Activated CD8-positive, alpha-beta T cell treated with anti-CD3 and anti-CD28 coated beads for 36 hours (primary cell): ENCODE data around the gene LRFN4. TPM values are rescaled to one million over a fixed set of nuclear protein-coding genes. Genes with fewer than 3 reads are reported as not detected.

ENCODE experiments used
- ATAC-seq: fragments of 200-7000 bp; cut with Tn5 transposase; one replicate; pipeline ENCODE4 v1.10.0; 2021; ENCODE audit warnings: mild to moderate bottlenecking, moderate library complexity
- CTCF ChIA-PET: fragments of 350-600 bp; sonication (Branson Sonifier 250); formaldehyde crosslinking; loops from one replicate; lab custom pipeline; 2021; ENCODE audit warnings: antibody characterized with exemption; lab: Charles Lee
- POLR2A ChIA-PET: fragments of 350-600 bp; sonication (Branson Sonifier 250); formaldehyde crosslinking; loops from one replicate; lab custom pipeline; 2021; ENCODE audit warnings: antibody characterized with exemption; lab: Charles Lee
- DNase-seq: peaks from one replicate; pipeline ENCODE4 v3.0.0-alpha.2; 2020
- H3K27ac Mint-ChIP-seq: one replicate; pipeline ENCODE4 v1.8.0; 2021; ENCODE audit warnings: mild to moderate bottlenecking, mixed read lengths
- H3K27me3 Mint-ChIP-seq: one replicate; pipeline ENCODE4 v1.8.0; 2021; ENCODE audit warnings: mixed read lengths
- H3K36me3 Mint-ChIP-seq: one replicate; pipeline ENCODE4 v1.8.0; 2021; ENCODE audit warnings: low read depth, mixed read lengths
- H3K4me1 Mint-ChIP-seq: one replicate; pipeline ENCODE4 v1.8.0; 2021; ENCODE audit warnings: low read depth, mixed read lengths
- H3K4me3 Mint-ChIP-seq: one replicate; pipeline ENCODE4 v1.8.0; 2021; ENCODE audit warnings: mild to moderate bottlenecking, moderate library complexity, mixed read lengths
- H3K9me3 Mint-ChIP-seq: one replicate; pipeline ENCODE4 v1.8.0; 2021; ENCODE audit warnings: mixed read lengths
- CTCF ChIP-seq: fragments of 200-600 bp; IDR thresholded peaks from one replicate; pipeline ENCODE4 v1.8.0; 2022; ENCODE audit warnings: antibody characterized with exemption, mild to moderate bottlenecking
- intact Hi-C: fragments of 100-400 bp; cut with micrococcal nuclease; formaldehyde crosslinking; loops from one replicate; pipeline ENCODE4 v1.10.0; 2022
- total RNA-seq, 2 experiments: library from RNA; stranded (reverse); gene quantifications; one replicate each; pipeline ENCODE4 v1.2.3, GENCODE V29; 2021

LRFN4 gene
- total RNA-seq, 2 experiments from 2014 or later, result 36.0 to 39.2 TPM

GRCh38 chr11:66857234-66857926, 516 bp downstream of the LRFN4 start:
- intact Hi-C loops, result no loop called here
- H3K27ac Mint-ChIP-seq, result peak overlapping the region; percentile 78

GRCh38 chr11:66857927-66858185, 992 bp downstream of the LRFN4 start:
- H3K4me3 Mint-ChIP-seq, result peak overlapping the region; percentile 76
- no peaks in the 10 kb centered on the region for H3K9me3 Mint-ChIP-seq
- TF ChIP-seq CTCF, result no peak
- intact Hi-C loops, result no loop called here
- no peak for DNase-seq
- ChIA-PET POLR2A (interaction anchor here (1.0 kb wide), 1 partner anchor 14 kb away, joined by 4 read pairs; no protein-coding TSS in a partner anchor), CTCF (interaction anchor here (0.5 kb wide), 1 partner anchor 494 kb away, joined by 3 read pairs; no protein-coding TSS in a partner anchor)
- ATAC-seq, result no peak
- peaks cover 5% of the 10 kb centered on the region for H3K4me1 Mint-ChIP-seq
- peaks cover 4% of the 10 kb centered on the region for H3K36me3 Mint-ChIP-seq
- H3K27me3 Mint-ChIP-seq, result no peaks in the 10 kb centered on the region
- H3K27ac Mint-ChIP-seq, result no peak overlapping the region

More at GRCh38 chr11:66857234-66857926, 516 bp downstream of the LRFN4 start:
- Mint-ChIP-seq H3K36me3 (peaks cover 4% of the 10 kb centered on the region), H3K27me3 (no peaks in the 10 kb centered on the region), H3K4me1 (peaks cover 5% of the 10 kb centered on the region), H3K4me3 (peak overlapping the region; percentile 76), H3K9me3 (no peaks in the 10 kb centered on the region)
- no peak for TF ChIP-seq CTCF
- ChIA-PET CTCF (no interaction called here), POLR2A (interaction anchor here (1.0 kb wide), 1 partner anchor 13 kb away, joined by 4 read pairs; no protein-coding TSS in a partner anchor)
- ATAC-seq (no peak), DNase-seq (peak; percentile 24)

GRCh38 chr11:66858186-66858938, 1.5 kb downstream of the LRFN4 start:
- TF ChIP-seq CTCF, result no peak
- H3K27ac Mint-ChIP-seq, result no peak overlapping the region
- POLR2A ChIA-PET, result interaction anchor here (1.0 kb wide), 1 partner anchor 14 kb away, joined by 4 read pairs; no protein-coding TSS in a partner anchor
- peak overlapping the region; percentile 76 for H3K4me3 Mint-ChIP-seq
- peaks cover 5% of the 10 kb centered on the region for H3K4me1 Mint-ChIP-seq
- CTCF ChIA-PET, result interaction anchor here (0.5 kb wide), 1 partner anchor 495 kb away, joined by 3 read pairs; no protein-coding TSS in a partner anchor
- DNase-seq (no peak), ATAC-seq (no peak)
- H3K9me3 Mint-ChIP-seq, result no peaks in the 10 kb centered on the region
- H3K36me3 Mint-ChIP-seq, result peaks cover 4% of the 10 kb centered on the region
- intact Hi-C loops, result no loop called here
- H3K27me3 Mint-ChIP-seq, result no peaks in the 10 kb centered on the region

- no peak overlapping the region for H3K27ac Mint-ChIP-seq
- intact Hi-C loops, result no loop called here
- ChIA-PET POLR2A (no interaction called here), CTCF (no interaction called here)
- no peaks in the 10 kb centered on the region for H3K9me3 Mint-ChIP-seq
- peaks cover 4% of the 10 kb centered on the region for H3K36me3 Mint-ChIP-seq
- H3K4me1 Mint-ChIP-seq, result peaks cover 5% of the 10 kb centered on the region
- ATAC-seq (no peak), DNase-seq (no peak)
- no peak for TF ChIP-seq CTCF
- H3K27me3 Mint-ChIP-seq, result no peaks in the 10 kb centered on the region
- no peak overlapping the region for H3K4me3 Mint-ChIP-seq
These were observed 2.2 kb downstream of the LRFN4 start for GRCh38 chr11:66858939-66859685.
